ENCODE results near the gene ISG20L2. TPM values are rescaled to one million over a fixed set of nuclear protein-coding genes. Genes with fewer than 3 reads are reported as not detected.

Gene ISG20L2
- total RNA-seq, 2 donors from 2014 or later = 38.8 to 74.9 TPM

- Mint-ChIP-seq H3K36me3 (ENCODE audit: low read depth) (no peaks in the 10 kb centered on the region), H3K4me3 (no peak overlapping the region), H3K9me3 (no peaks in the 10 kb centered on the region), H3K4me1 (peaks cover 25% of the 10 kb centered on the region), H3K27ac (no peak overlapping the region), H3K27me3 (peaks cover 39% of the 10 kb centered on the region)
- no peak for ATAC-seq (replicated peaks)
Observed at GRCh38 chr1:156682166-156682890, 46.2 kb downstream of the ISG20L2 start.

- H3K27me3 Mint-ChIP-seq = peaks cover 42% of the 10 kb centered on the region
- no peak overlapping the region for H3K27ac Mint-ChIP-seq
Observed at GRCh38 chr1:156681196-156681960, 47.2 kb downstream of the ISG20L2 start.

GRCh38 chr1:156680056-156680455 lies 48.5 kb downstream of the ISG20L2 start:
- Mint-ChIP-seq H3K4me3 (no peak overlapping the region), H3K27me3 (peaks cover 42% of the 10 kb centered on the region), H3K27ac (no peak overlapping the region), H3K36me3 (ENCODE audit: low read depth) (no peaks in the 10 kb centered on the region), H3K9me3 (no peaks in the 10 kb centered on the region), H3K4me1 (peaks cover 25% of the 10 kb centered on the region)
- ATAC-seq (replicated peaks) = no peak

More at GRCh38 chr1:156681196-156681960, 47.2 kb downstream of the ISG20L2 start:
- H3K9me3 Mint-ChIP-seq = no peaks in the 10 kb centered on the region
- H3K4me1 Mint-ChIP-seq = peaks cover 25% of the 10 kb centered on the region
- ATAC-seq (replicated peaks) = no peak
- H3K36me3 Mint-ChIP-seq (ENCODE audit: low read depth) = no peaks in the 10 kb centered on the region
- no peak overlapping the region for H3K4me3 Mint-ChIP-seq

GRCh38 chr1:156677616-156678596 lies 50.7 kb downstream of the ISG20L2 start:
- no peak for ATAC-seq (replicated peaks)
- peak overlapping the region; percentile 29 for H3K4me3 Mint-ChIP-seq
- peaks cover 7% of the 10 kb centered on the region for H3K4me1 Mint-ChIP-seq
- H3K9me3 Mint-ChIP-seq = no peaks in the 10 kb centered on the region
- no peaks in the 10 kb centered on the region for H3K36me3 Mint-ChIP-seq (ENCODE audit: low read depth)
- H3K27ac Mint-ChIP-seq = no peak overlapping the region
- H3K27me3 Mint-ChIP-seq = peaks cover 57% of the 10 kb centered on the region

DNA sequence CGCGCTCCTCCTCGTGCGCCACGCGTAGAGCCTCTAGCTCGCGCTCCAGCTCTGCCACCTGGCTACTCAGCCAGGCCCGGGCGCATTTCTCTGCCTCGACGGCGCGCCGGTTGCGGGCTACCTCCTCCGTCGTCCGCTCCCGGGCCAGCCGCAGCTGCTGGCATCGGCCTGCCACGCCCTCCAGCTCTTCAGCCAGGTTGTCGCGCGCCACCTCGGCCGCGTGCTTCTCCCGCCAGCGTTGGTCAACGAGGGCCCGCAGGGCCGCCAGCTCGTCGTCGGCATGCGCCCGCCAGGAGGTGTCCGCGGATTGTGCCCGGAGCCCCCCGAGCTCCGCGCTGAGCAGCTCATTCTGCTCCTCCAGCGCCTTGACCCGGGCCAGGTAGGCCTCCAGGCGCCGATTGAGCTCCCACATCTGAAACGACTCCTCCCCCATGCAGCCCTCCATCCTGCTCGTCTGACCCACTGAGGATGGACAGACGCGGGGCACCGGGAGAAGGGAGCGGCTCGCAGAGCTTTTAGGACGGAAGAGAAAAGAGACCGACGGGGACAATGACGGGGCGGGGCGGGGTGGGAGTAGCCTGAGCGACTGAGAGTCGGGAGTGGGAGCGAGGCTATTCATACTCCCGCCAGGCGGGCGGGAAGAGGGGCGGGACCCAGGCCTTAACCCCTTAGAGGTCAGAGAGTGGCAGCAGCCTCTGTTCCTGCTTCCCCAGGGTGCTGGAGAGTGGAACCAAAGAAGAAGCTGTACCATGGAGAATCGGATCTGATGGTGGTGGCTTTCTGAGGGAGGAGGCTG lies 51.5 kb downstream of the ISG20L2 start, which contains the start of gene NES:
NES (minus strand) TSS at position 588 of the 796 bp plus-strand sequence; CDS start at position 445, 143 bp downstream.
- Mint-ChIP-seq H3K36me3 (ENCODE audit: low read depth) (no peaks in the 10 kb centered on the region), H3K4me3 (peak within 1 kb of the TSS; percentile 29), H3K27ac (no peak within 1 kb of the TSS), H3K27me3 (peaks cover 56% of the 10 kb centered on the region), H3K9me3 (no peaks in the 10 kb centered on the region), H3K4me1 (peaks cover 7% of the 10 kb centered on the region)
- ATAC-seq (replicated peaks) = no peak

DNA sequence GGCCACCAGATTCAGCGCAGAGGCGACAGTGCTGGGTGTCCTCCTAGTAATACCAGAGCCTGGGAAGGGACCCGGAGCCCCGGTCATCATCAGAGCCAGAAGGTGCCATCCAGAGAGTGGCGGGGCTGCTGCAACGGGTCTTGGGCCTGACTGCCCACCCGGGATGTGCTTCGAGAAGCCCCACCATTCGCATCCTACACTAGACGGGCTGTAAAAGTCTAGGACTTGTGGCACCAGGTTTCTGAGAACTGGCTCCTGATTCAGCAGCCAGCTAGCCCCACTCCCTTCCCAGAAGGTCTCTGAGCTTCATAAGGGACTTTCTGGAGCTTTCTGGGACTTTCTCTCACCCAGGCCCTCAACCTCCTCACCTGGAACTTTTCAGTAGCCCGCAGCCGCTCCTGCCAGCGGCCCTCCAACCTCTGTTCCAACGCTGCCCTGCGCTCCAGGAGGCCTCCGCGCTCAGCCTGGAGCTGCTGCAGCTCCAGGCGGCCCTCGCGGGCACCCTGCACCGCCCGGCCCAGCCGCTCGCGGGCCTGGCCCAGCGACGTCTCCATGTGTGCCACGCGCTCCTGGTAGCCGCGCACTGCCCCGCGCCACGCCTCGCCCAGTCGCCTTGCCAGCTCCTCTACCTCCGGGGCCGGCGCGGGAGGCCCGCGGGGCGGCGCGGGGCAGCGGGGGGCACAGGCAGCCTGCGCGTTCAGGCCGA lies 52.3 kb downstream of the ISG20L2 start:
- Mint-ChIP-seq H3K36me3 (ENCODE audit: low read depth) (no peaks in the 10 kb centered on the region), H3K27me3 (peaks cover 54% of the 10 kb centered on the region), H3K9me3 (no peaks in the 10 kb centered on the region), H3K4me3 (no peak overlapping the region), H3K27ac (no peak overlapping the region), H3K4me1 (peaks cover 7% of the 10 kb centered on the region)
- no peak for ATAC-seq (replicated peaks)

DNA sequence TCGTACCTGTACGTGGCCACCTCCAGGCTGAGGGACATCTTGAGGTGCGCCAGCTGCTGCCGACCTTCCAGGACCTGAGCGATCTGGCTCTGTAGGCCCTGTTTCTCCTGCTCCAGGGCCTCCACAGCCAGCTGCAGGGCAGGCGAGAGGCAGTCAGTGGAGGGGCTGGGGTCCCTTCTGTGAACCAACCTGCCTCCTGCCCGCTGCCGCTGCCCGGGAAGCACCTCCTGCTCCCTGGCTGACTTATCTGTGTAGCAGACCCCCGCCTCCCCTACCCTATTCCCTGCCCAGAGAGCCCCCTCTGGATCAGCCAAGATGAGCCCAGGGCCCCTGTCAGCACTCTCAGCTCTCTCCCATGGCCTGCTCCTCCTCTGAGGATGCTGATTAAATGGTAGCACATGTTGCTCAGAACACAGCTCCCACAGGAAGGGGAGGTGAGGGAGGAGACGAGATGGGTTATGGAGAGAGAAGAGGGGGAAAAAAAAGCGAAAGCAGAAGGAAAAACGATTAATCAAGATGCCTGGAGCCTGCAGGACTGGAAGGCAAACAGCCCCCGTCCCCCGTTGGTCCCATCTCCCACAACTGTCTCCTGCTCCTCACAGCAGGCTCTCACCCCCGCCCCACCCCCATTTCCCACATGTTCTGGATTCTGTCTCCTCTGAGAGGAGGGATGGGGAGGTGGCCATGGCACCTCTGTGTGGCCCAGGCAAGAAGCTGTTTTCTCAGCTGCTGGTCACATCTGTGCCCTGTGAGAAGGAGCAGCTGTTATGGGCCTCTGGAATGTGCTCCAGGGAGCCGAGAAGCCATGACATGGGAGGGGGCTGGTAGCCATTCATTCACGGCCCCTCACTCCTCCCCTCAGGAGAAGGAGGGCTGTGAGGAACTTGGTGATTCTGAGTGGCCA lies 53.1 kb downstream of the ISG20L2 start:
- H3K27ac Mint-ChIP-seq = no peak overlapping the region
- peaks cover 7% of the 10 kb centered on the region for H3K4me1 Mint-ChIP-seq
- H3K4me3 Mint-ChIP-seq = no peak overlapping the region
- no peaks in the 10 kb centered on the region for H3K9me3 Mint-ChIP-seq
- H3K27me3 Mint-ChIP-seq = peaks cover 52% of the 10 kb centered on the region
- ATAC-seq (replicated peaks) = no peak
- no peaks in the 10 kb centered on the region for H3K36me3 Mint-ChIP-seq (ENCODE audit: low read depth)

- H3K27me3 Mint-ChIP-seq = peaks cover 39% of the 10 kb centered on the region
- H3K9me3 Mint-ChIP-seq = no peaks in the 10 kb centered on the region
Observed at GRCh38 chr1:156673387-156674121, 55.0 kb downstream of the ISG20L2 start.

More at GRCh38 chr1:156673387-156674121, 55.0 kb downstream of the ISG20L2 start:
- Mint-ChIP-seq H3K4me3 (no peak overlapping the region), H3K4me1 (peaks cover 7% of the 10 kb centered on the region), H3K27ac (peak overlapping the region; percentile 42), H3K36me3 (ENCODE audit: low read depth) (no peaks in the 10 kb centered on the region)
- no peak for ATAC-seq (replicated peaks)

Other genes starting within 250 kb of the ISG20L2 start
- gene MEF2D, start 228.0 kb downstream of the ISG20L2 start, total RNA-seq = 10 to 100 TPM; 34.4 to 68.5 TPM
- gene IQGAP3, start 156.2 kb downstream of the ISG20L2 start, total RNA-seq = 1 to 10 TPM; 8.7 to 9.4 TPM
- gene TTC24, start 149.0 kb downstream of the ISG20L2 start, total RNA-seq = under 1 TPM in 1 of 2 donors, not detected in 1; 0.79 TPM
- 10 to 100 TPM; 56.2 to 74.7 TPM for gene NAXE, start 137.0 kb downstream of the ISG20L2 start, total RNA-seq
- 10 to 100 TPM; 21.3 to 51.8 TPM for gene GPATCH4, start 127.3 kb downstream of the ISG20L2 start, total RNA-seq
- 1 to 10 TPM in 1 of 2 donors, under 1 TPM in 1; 0.30 to 1.5 TPM for gene HAPLN2, start 109.4 kb downstream of the ISG20L2 start, total RNA-seq
- gene BCAN, start 86.6 kb downstream of the ISG20L2 start, total RNA-seq = not detected
- gene NES, start 51.4 kb downstream of the ISG20L2 start, total RNA-seq = under 1 TPM in 1 of 2 donors, not detected in 1; 0.05 TPM
- gene CRABP2, start 23.2 kb downstream of the ISG20L2 start, total RNA-seq = 1 to 10 TPM; 2.2 to 4.4 TPM
- gene METTL25B, start 297 bp downstream of the ISG20L2 start, total RNA-seq = 10 to 100 TPM; 29.0 to 51.6 TPM
- gene MRPL24, start 12.3 kb upstream of the ISG20L2 start, total RNA-seq = 10 to 100 TPM; 58.8 to 67.0 TPM
- gene HDGF, start 22.9 kb upstream of the ISG20L2 start, total RNA-seq = 100 to 1,000 TPM; 270 to 361 TPM
- gene PRCC, start 38.8 kb upstream of the ISG20L2 start, total RNA-seq = 10 to 100 TPM; 54.0 to 76.7 TPM
- 100 to 1,000 TPM; 173 to 257 TPM for gene SH2D2A, start 88.1 kb upstream of the ISG20L2 start, total RNA-seq
- under 1 TPM; 0.04 to 0.66 TPM for gene INSRR, start 130.4 kb upstream of the ISG20L2 start, total RNA-seq
- gene NTRK1, start 132.1 kb upstream of the ISG20L2 start, total RNA-seq = 10 to 100 TPM in 1 of 2 donors, 1 to 10 TPM in 1; 2.5 to 13.3 TPM
- not detected for gene PEAR1, start 165.0 kb upstream of the ISG20L2 start, total RNA-seq
- gene LRRC71, start 191.9 kb upstream of the ISG20L2 start, total RNA-seq = not detected